LNCaP clone FGC (cell line): ENCODE measurements around the gene MPP7.

Experiments used
- DNase-seq: peaks from one replicate; pipeline ENCODE4 v3.0.0-alpha.2; 2011; ENCODE audit warnings: low read depth
- H3K4me3 ChIP-seq: 2 replicates; pipeline ENCODE4 v1.5.1; 2011; ENCODE audit warnings: mild to moderate bottlenecking, low read depth, low read length, control low read depth
- TF ChIP-seq, protein P1 (sequence below): IDR thresholded peaks from 2 replicates; pipeline ENCODE4 v1.5.1; 2012; ENCODE audit warnings: mild to moderate bottlenecking; ENCODE audit not compliant: control insufficient read depth, insufficient read depth; ENCODE audit errors: extremely low read depth

The MPP7 gene

DNA sequence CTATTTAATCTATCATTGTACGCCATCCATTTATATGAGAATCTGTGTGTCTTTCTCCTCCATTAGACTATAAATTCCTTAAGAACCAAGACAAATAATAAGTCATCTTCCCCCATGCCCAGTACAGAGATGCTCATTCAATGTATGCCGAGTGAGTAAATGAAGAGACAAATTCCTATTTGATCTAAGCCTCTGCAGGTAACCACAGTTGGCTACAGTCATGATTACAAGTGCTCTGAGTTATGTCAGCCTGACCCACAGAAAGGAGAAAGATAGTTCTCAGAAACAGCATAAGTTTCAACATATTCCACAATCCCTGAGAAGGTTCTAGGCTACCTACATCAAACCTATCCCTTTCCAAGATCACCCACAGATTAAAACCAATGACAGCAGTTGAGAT, 46.1 kb downstream of the MPP7 start:
- TF ChIP-seq, protein P1, sequence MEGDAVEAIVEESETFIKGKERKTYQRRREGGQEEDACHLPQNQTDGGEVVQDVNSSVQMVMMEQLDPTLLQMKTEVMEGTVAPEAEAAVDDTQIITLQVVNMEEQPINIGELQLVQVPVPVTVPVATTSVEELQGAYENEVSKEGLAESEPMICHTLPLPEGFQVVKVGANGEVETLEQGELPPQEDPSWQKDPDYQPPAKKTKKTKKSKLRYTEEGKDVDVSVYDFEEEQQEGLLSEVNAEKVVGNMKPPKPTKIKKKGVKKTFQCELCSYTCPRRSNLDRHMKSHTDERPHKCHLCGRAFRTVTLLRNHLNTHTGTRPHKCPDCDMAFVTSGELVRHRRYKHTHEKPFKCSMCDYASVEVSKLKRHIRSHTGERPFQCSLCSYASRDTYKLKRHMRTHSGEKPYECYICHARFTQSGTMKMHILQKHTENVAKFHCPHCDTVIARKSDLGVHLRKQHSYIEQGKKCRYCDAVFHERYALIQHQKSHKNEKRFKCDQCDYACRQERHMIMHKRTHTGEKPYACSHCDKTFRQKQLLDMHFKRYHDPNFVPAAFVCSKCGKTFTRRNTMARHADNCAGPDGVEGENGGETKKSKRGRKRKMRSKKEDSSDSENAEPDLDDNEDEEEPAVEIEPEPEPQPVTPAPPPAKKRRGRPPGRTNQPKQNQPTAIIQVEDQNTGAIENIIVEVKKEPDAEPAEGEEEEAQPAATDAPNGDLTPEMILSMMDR, result no peak
- no peak for DNase-seq
- H3K4me3 ChIP-seq, result no peak overlapping the region

DNA sequence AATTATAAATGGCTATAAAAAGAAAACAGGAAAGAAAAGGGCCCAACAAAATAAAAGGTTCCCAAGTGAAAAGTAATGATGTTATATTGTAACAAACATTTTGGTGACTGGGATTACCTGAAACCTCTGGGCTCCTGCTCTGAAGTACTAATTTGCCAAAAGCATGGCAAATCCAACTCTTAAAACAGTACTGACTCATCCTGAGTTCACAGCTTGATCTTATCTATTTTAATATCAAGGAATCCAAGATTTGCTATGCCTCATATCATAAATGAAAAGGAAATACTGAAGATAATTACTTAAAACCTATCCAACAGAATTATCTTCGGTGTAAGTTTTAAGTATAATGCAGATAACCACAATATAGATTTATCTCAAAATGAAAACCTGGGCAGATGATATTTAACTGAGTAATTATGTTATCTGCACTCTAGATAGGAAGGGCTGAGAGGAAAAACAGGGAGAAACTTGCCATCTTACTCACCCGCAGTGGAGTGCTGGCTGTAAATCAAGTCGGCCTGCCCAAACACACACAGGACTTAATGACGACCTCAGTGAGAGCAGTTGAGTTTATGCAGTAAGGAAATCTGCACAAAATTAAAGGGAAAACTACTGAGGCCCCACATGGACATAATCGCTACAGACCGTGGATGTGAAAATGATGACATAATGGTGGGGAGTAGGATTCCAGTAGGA, 48.4 kb downstream of the MPP7 start:
- no peak overlapping the region for H3K4me3 ChIP-seq
- DNase-seq, result peak; percentile 39
- TF ChIP-seq, protein P1, result no peak

DNA sequence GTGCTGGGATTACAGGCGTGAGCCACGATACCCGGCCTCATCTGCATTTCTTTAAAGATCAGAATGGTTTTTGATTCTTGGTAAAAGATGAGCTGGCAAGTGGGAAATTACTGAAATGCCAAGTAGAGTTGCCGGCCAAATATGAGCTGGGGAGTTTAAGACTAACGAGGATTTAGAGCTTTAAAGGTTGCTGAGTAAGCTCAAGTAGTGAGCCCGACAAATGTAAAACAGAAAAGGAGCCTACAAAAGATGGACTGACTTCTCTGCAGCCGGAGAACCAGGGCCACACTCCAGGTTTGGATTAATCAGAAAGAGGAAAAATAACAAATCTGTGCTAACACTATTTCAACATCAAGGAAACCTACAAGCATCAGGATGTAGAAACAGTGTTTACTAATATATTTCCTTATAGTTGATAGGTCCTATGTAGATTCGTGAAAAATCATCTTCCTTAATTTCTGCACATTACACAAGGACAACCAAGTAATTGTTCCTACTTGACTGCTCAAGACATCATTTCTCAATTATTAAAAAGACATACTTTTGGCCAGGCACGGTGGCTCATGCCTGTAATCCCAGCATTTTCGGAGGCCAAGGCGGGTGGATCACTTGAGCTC, 49.6 kb downstream of the MPP7 start:
- TF ChIP-seq, protein P1, result no peak
- no peak for DNase-seq
- H3K4me3 ChIP-seq, result no peak overlapping the region
